H9 (cell line): ENCODE measurements around the gene PPP1R12A. TPM values are rescaled to one million over a fixed set of nuclear protein-coding genes. Genes with fewer than 3 reads are reported as not detected.

Experiments
- DNase-seq: peaks from one replicate; pipeline ENCODE4 v3.0.0-alpha.2; 2017
- H2AFZ ChIP-seq: one replicate; pipeline ENCODE4 v1.6.1; 2013; ENCODE audit warnings: mild to moderate bottlenecking, low read length, control low read depth, moderate library complexity
- H2AK5ac ChIP-seq: 2 replicates; pipeline ENCODE4 v1.6.1; 2013; ENCODE audit warnings: low read length, control low read depth, mixed read lengths; ENCODE audit not compliant: insufficient read length
- H2BK120ac ChIP-seq: one replicate; pipeline ENCODE4 v1.6.1; 2013; ENCODE audit warnings: low read depth, mild to moderate bottlenecking, low read length, control low read depth, inconsistent platforms; ENCODE audit not compliant: poor library complexity, severe bottlenecking
- H2BK12ac ChIP-seq: 2 replicates; pipeline ENCODE4 v1.6.1; 2013; ENCODE audit warnings: low read length, control low read depth, mixed read lengths, low read depth; ENCODE audit not compliant: insufficient read length
- H2BK15ac ChIP-seq: 2 replicates; pipeline ENCODE4 v1.6.1; 2013; ENCODE audit warnings: low read depth, low read length, control low read depth
- H2BK20ac ChIP-seq: one replicate; pipeline ENCODE4 v1.6.1; 2013; ENCODE audit warnings: low read depth, mild to moderate bottlenecking, low read length, control low read depth, inconsistent platforms; ENCODE audit not compliant: poor library complexity, severe bottlenecking
- H2BK5ac ChIP-seq: 2 replicates; pipeline ENCODE4 v1.6.1; 2013; ENCODE audit warnings: low read length, control low read depth, mixed read lengths; ENCODE audit not compliant: insufficient read length
- H3K14ac ChIP-seq: 2 replicates; pipeline ENCODE4 v1.6.1; 2013; ENCODE audit warnings: low read length, control low read depth; ENCODE audit not compliant: insufficient read depth
- H3K18ac ChIP-seq: 2 replicates; pipeline ENCODE4 v1.6.1; 2013; ENCODE audit warnings: low read depth, mild to moderate bottlenecking, mixed read lengths, low read length, control low read depth; ENCODE audit not compliant: insufficient read length
- H3K23ac ChIP-seq: 2 replicates; pipeline ENCODE4 v1.6.1; 2013; ENCODE audit warnings: low read length, control low read depth, mixed read lengths, low read depth; ENCODE audit not compliant: insufficient read length
- H3K23me2 ChIP-seq: 2 replicates; pipeline ENCODE4 v1.6.1; 2013; ENCODE audit warnings: low read depth, mild to moderate bottlenecking, mixed read lengths, low read length, control low read depth; ENCODE audit not compliant: insufficient read length, poor library complexity, severe bottlenecking
- H3K27ac ChIP-seq: 2 replicates; pipeline ENCODE4 v1.5.1; 2013; ENCODE audit warnings: low read length, control low read depth, mixed read lengths, low read depth; ENCODE audit not compliant: insufficient read length
- H3K27me3 ChIP-seq: 2 replicates; pipeline ENCODE4 v1.6.1; 2013; ENCODE audit warnings: low read length, control low read depth, inconsistent platforms; ENCODE audit not compliant: insufficient read depth
- H3K4ac ChIP-seq: 2 replicates; pipeline ENCODE4 v1.6.1; 2013; ENCODE audit warnings: low read depth, mild to moderate bottlenecking, control low read depth, inconsistent platforms, low read length, moderate library complexity
- H3K4me1 ChIP-seq: 2 replicates; pipeline ENCODE4 v1.6.1; 2013; ENCODE audit warnings: low read length, control low read depth, inconsistent platforms; ENCODE audit not compliant: insufficient read depth
- H3K4me2 ChIP-seq: 2 replicates; pipeline ENCODE4 v1.6.1; 2013; ENCODE audit warnings: low read length, control low read depth, mixed read lengths; ENCODE audit not compliant: insufficient read length, insufficient read depth
- H3K56ac ChIP-seq: 2 replicates; pipeline ENCODE4 v1.6.1; 2013; ENCODE audit warnings: low read depth, mild to moderate bottlenecking, mixed read lengths, low read length, control low read depth; ENCODE audit not compliant: insufficient read length
- H3K79me1 ChIP-seq: 2 replicates; pipeline ENCODE4 v1.6.1; 2013; ENCODE audit warnings: low read depth, mild to moderate bottlenecking, moderate library complexity, low read length, control low read depth, inconsistent platforms; ENCODE audit not compliant: insufficient read depth, poor library complexity, severe bottlenecking
- H3K79me2 ChIP-seq: 2 replicates; pipeline ENCODE4 v1.6.1; 2013; ENCODE audit warnings: low read length, control low read depth, inconsistent platforms; ENCODE audit not compliant: insufficient read depth
- H3K9ac ChIP-seq: 2 replicates; pipeline ENCODE4 v1.6.1; 2013; ENCODE audit warnings: low read length, control low read depth, mixed read lengths; ENCODE audit not compliant: insufficient read length; ENCODE audit errors: extremely low read depth
- H3K9me3 ChIP-seq: one replicate; pipeline ENCODE4 v1.6.1; 2013; ENCODE audit warnings: low read depth, low read length, inconsistent platforms; ENCODE audit not compliant: control insufficient read depth
- H3T11ph ChIP-seq: one replicate; pipeline ENCODE4 v1.6.1; 2013; ENCODE audit warnings: mild to moderate bottlenecking, low read length, control low read depth, inconsistent platforms
- H4K20me1 ChIP-seq: one replicate; pipeline ENCODE4 v1.6.1; 2013; ENCODE audit not compliant: control insufficient read depth, insufficient read length, insufficient read depth
- H4K5ac ChIP-seq: 2 replicates; pipeline ENCODE4 v1.6.1; 2013; ENCODE audit warnings: low read depth, mild to moderate bottlenecking, mixed read lengths, low read length, control low read depth; ENCODE audit not compliant: insufficient read length
- H4K8ac ChIP-seq: replicated peaks from 2 replicates; pipeline ENCODE4 v1.6.1; 2013; ENCODE audit warnings: low read length, control low read depth, mixed read lengths, low read depth; ENCODE audit not compliant: insufficient read length
- H4K91ac ChIP-seq: 2 replicates; pipeline ENCODE4 v1.6.1; 2013; ENCODE audit warnings: low read depth, mild to moderate bottlenecking, moderate library complexity, mixed read lengths, low read length, control low read depth; ENCODE audit not compliant: insufficient read length
- H3K27ac Mint-ChIP-seq, 3 experiments: 2 replicates in 2 of 3; 3 replicates in 1 of 3; pipeline ENCODE4 v1.8.0; 2020 to 2021; ENCODE audit warnings: mixed read lengths in 3 of 3, mild to moderate bottlenecking in 1 of 3, moderate library complexity in 1 of 3
- H3K27me3 Mint-ChIP-seq: 2 replicates; pipeline ENCODE4 v1.8.0; 2021; ENCODE audit warnings: low read depth, mild to moderate bottlenecking, moderate library complexity, mixed read lengths
- H3K36me3 Mint-ChIP-seq, 3 experiments: 2 replicates in 2 of 3; 3 replicates in 1 of 3; pipeline ENCODE4 v1.8.0; 2020 to 2021; ENCODE audit warnings: low read depth in 3 of 3, mixed read lengths in 3 of 3; ENCODE audit not compliant: insufficient read depth in 1 of 3
- H3K4me1 Mint-ChIP-seq, 2 experiments: 2 replicates each; pipeline ENCODE4 v1.8.0; 2020; ENCODE audit warnings: mixed read lengths in 2 of 2
- H3K4me3 Mint-ChIP-seq, 2 experiments: 2 replicates in 1 of 2; 3 replicates in 1 of 2; pipeline ENCODE4 v1.8.0; 2020 to 2021; ENCODE audit warnings: mild to moderate bottlenecking in 2 of 2, mixed read lengths in 2 of 2, moderate library complexity in 1 of 2
- H3K9me3 Mint-ChIP-seq, 2 experiments: 2 replicates in 1 of 2; 3 replicates in 1 of 2; pipeline ENCODE4 v1.8.0; 2020; ENCODE audit warnings: mild to moderate bottlenecking in 2 of 2, mixed read lengths in 2 of 2, moderate library complexity in 1 of 2
- total RNA-seq: library from RNA; stranded (reverse); gene quantifications from 2 replicates; pipeline ENCODE4 v1.2.1, GENCODE V29; 2021
- TF ChIP-seq, protein P1 (sequence below): fragments of 200-600 bp; sonication (generic); conservative IDR thresholded peaks from 3 replicates; pipeline ENCODE4 v1.8.0; 2021; ENCODE audit warnings: antibody characterized with exemption, mild to moderate bottlenecking

Gene PPP1R12A
- total RNA-seq, 1 experiment from 2014 or later, result 93.5 TPM

DNA sequence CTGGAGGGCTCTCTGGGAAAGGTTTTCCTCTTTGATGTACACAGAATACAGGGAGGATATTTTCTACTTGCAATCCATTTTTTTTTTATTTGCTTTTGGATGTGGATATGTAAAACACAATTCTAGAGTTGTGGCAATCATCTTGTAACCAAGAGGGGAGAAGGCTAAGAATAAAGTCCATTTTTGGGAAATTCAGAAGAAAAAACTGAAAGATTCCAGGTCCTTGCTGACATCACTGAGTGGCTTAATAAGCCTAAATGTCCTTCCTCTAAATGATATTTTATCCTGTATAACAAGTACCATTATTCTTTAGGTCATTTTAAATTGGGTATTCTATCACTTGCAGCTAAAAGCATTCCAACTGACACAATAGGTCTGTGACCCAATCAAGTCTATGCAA, 64.0 kb downstream of the PPP1R12A start:
- Histone ChIP-seq H3K79me1 (peaks cover 3% of the 10 kb centered on the region), H3K4me2 (no peak overlapping the region), H3K56ac (no peak overlapping the region), H2BK12ac (no peak overlapping the region), H2BK5ac (no peak overlapping the region), H3K18ac (no peak overlapping the region), H3K4me1 (peaks cover 2% of the 10 kb centered on the region; the same call in 1 of the 2 replicates), H3K27ac (no peak overlapping the region), H3K9me3 (no peaks in the 10 kb centered on the region), H3K27me3 (no peaks in the 10 kb centered on the region), H3T11ph (no peak overlapping the region), H3K4ac (no peak overlapping the region), H2AFZ (no peak overlapping the region), H3K23ac (no peak overlapping the region), H4K20me1 (no peaks in the 10 kb centered on the region), H3K79me2 (no peaks in the 10 kb centered on the region; the same call in 1 of the 2 replicates), H2AK5ac (no peak overlapping the region), H3K23me2 (no peaks in the 10 kb centered on the region), H4K91ac (no peak overlapping the region), H4K8ac (no peak overlapping the region), H3K14ac (no peak overlapping the region), H3K9ac (no peak overlapping the region), H4K5ac (no peak overlapping the region), H2BK20ac (no peak overlapping the region), H2BK120ac (no peak overlapping the region), H2BK15ac (no peak overlapping the region)
- H3K27me3 Mint-ChIP-seq, result no peaks in the 10 kb centered on the region
- DNase-seq, result no peak
- H3K36me3 Mint-ChIP-seq, result peaks cover 18 to 40% (median 36%) of the 10 kb centered on the region in 3 experiments
- H3K27ac Mint-ChIP-seq, result no peak overlapping the region
- no peaks in the 10 kb centered on the region; a peak in 1 of 5 replicates for H3K9me3 Mint-ChIP-seq
- H3K4me3 Mint-ChIP-seq, result no peak overlapping the region
- peaks cover 18 to 28% of the 10 kb centered on the region in 2 experiments for H3K4me1 Mint-ChIP-seq
- TF ChIP-seq, protein P1, sequence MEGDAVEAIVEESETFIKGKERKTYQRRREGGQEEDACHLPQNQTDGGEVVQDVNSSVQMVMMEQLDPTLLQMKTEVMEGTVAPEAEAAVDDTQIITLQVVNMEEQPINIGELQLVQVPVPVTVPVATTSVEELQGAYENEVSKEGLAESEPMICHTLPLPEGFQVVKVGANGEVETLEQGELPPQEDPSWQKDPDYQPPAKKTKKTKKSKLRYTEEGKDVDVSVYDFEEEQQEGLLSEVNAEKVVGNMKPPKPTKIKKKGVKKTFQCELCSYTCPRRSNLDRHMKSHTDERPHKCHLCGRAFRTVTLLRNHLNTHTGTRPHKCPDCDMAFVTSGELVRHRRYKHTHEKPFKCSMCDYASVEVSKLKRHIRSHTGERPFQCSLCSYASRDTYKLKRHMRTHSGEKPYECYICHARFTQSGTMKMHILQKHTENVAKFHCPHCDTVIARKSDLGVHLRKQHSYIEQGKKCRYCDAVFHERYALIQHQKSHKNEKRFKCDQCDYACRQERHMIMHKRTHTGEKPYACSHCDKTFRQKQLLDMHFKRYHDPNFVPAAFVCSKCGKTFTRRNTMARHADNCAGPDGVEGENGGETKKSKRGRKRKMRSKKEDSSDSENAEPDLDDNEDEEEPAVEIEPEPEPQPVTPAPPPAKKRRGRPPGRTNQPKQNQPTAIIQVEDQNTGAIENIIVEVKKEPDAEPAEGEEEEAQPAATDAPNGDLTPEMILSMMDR, result no peak
